Esophagus muscularis mucosa (tissue), 4 donors: Measurements from ENCODE around the gene RNF180.

ENCODE experiments used
- CTCF ChIP-seq, 3 experiments: fragments of 200-600 bp in 2 of 3; fragments of 450-650 bp in 1 of 3; sonication (generic) in 2 of 3; IDR thresholded peaks; one replicate each; pipeline ENCODE4 v1.5.1; 2017 to 2019; ENCODE audit warnings: antibody characterized with exemption in 3 of 3, mild to moderate bottlenecking in 2 of 3, moderate library complexity in 1 of 3
- EP300 ChIP-seq: sonication (generic); formaldehyde crosslinking; IDR thresholded peaks from one replicate; pipeline ENCODE4 v1.6.1; 2017; ENCODE audit warnings: antibody characterized with exemption
- POLR2A ChIP-seq: fragments of 450-650 bp; IDR thresholded peaks from one replicate; pipeline ENCODE4 v1.6.1; 2017; ENCODE audit warnings: antibody characterized with exemption, moderate library complexity, mild to moderate bottlenecking, low read depth

GRCh38 chr5:64149268-64149667 is 16.4 kb upstream of the RNF180 start:
- no peak for TF ChIP-seq CTCF (IDR thresholded peaks at IDR 0.05)
- TF ChIP-seq EP300: no peak
- TF ChIP-seq POLR2A: no peak
